GM19351 (cell line): Measurements from ENCODE around the gene AK5.

ENCODE experiments used
- ATAC-seq: cut with Tn5 transposase; IDR thresholded peaks from one replicate; pipeline ENCODE4 v1.9.1; 2021; ENCODE audit warnings: mild to moderate bottlenecking, moderate library complexity; ENCODE audit not compliant: unreplicated experiment

AK5 gene, protein sequence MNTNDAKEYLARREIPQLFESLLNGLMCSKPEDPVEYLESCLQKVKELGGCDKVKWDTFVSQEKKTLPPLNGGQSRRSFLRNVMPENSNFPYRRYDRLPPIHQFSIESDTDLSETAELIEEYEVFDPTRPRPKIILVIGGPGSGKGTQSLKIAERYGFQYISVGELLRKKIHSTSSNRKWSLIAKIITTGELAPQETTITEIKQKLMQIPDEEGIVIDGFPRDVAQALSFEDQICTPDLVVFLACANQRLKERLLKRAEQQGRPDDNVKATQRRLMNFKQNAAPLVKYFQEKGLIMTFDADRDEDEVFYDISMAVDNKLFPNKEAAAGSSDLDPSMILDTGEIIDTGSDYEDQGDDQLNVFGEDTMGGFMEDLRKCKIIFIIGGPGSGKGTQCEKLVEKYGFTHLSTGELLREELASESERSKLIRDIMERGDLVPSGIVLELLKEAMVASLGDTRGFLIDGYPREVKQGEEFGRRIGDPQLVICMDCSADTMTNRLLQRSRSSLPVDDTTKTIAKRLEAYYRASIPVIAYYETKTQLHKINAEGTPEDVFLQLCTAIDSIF

GRCh38 chr1:77281491-77282186 is at the start of gene AK5:
Gene AK5 (plus strand): TSS chr1:77282019. CDS start chr1:77282314, 295 bp downstream.
- ATAC-seq: peak; percentile 45

DNA sequence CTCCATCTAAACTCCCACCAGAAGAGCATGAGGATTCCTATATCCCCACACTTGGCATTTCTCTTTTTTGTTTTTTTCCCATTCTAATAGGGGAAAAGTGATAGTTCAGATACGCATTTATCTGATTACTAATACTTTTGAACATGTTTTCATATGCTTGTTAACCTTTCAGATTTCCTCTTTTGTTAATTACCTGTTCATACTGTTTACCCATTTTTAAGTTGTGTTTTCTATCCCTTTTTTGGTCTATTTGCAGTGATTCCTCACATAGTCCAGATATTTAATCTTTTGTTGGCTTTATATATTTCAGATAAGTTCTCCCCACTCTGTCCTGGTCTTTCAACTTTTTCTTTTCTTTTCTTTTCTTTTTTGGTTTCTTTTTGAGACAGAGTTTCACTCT is 49.0 kb upstream of the AK5 start:
- ATAC-seq: no peak

DNA sequence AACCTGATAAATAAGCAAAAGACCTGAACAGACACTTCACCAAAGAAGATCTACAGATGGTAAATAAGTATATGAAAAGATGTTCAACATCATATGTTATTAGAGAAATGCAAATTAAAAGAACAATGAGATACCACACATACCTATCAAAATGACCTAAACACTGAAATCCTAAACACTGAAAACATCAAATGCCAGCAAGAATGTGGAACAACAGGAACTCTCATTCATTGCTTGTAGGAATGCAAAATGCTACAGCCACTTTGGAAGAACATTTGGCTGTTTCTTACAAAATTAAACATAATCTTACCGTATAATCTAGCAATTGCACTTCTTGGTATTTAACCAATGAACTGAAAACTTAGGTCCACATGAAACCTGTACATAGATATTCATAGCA is 47.7 kb upstream of the AK5 start:
- no peak for ATAC-seq

- ATAC-seq: no peak
Observed at GRCh38 chr1:77234943-77235342, 46.9 kb upstream of the AK5 start.

DNA sequence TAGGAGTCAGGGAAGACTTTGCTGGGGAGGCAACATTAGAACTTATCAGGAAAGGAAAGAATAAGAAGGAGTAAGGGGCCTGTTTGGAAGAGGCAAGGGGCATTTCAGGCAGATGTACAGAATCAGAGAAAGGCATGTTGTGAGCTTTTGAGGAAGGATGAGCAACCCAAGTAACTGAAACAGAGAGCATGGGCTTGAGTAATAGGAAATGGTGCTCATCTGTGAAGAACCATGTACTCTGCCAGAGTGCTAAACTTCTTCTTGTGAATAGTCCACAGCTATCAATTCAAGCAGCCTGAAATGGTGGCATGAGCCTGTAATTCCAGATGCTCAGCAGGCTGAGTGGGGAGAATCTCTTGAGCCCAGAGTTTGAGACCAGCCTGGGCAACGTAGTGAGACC is 43.4 kb upstream of the AK5 start:
- ATAC-seq: no peak

DNA sequence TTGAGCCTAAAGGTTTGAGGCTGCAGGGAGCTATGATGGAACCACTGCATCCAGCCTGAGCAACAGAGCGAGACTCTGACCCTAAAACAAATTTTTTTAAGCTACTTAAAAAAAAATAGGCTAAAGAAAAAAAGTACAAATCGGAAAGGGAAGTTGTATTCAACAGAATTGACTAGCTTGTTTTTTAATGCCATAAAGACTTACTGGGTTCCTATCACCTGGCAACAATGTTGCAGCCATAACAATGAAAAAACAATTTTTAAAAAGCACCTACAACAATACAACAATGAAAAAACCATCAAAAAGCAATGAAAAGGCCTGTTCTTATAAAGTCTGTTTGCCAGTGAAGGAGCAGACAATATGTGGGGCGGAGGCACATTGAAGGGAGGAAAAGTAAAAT is 42.5 kb upstream of the AK5 start:
- no peak for ATAC-seq

DNA sequence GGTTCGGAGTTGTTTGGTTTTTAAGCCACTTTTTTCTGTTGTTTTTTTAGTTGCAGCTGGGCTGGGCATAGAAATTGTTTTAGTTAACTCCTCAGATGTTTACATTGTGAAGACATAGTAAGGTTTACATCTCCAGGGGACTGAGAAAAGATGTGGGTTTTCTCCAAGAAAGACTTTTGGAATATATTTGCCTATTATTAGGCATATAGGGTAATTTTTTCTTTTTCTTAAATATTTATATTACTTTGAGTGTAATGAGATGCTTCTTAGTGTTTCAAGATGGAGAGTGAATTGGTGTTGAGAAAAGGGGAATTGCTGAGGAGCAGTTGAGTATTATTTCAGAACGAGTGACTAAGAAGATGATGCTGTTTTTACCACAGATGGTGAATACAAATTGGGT is 36.0 kb upstream of the AK5 start:
- no peak for ATAC-seq

DNA sequence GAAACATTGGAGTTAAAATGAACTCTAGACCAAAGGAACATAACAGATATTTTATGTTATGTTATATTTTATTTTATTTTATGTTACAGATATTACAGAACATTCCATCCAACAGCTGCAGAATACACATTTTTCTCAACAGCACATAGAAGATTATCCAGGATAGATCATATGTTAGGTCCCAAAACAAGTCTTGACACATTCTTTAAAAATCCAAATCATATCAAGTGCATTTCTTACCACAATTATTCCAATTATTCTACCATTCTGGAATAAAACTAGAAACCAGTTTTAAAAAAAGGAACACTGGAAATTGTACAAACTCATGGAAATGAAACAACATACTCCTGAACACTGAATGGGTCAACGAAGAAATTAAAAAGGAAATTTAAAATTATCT is 31.7 kb upstream of the AK5 start:
- no peak for ATAC-seq

DNA sequence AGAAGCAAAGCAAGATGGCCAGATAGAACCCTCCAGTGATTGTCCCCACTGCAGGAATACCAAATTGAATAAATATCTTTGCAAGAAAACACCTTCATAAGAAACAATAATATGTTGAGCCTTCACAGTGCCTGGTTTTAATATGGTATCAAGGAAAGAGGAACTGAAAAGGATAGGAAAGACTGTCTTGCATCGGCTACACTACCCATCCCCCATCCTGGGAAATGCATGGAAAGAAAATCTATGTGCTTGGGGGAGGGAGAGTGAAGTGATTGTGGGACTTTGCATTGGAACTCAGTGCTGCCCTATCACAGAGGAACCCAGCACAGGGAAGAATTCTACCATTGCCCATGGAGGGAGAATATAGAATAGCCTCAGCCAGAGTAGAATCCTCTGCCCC is 28.6 kb upstream of the AK5 start:
- ATAC-seq: no peak

- ATAC-seq: no peak
Observed at GRCh38 chr1:77263708-77264107, 18.1 kb upstream of the AK5 start.

- ATAC-seq: no peak
Observed at GRCh38 chr1:77265180-77265579, 16.6 kb upstream of the AK5 start.

DNA sequence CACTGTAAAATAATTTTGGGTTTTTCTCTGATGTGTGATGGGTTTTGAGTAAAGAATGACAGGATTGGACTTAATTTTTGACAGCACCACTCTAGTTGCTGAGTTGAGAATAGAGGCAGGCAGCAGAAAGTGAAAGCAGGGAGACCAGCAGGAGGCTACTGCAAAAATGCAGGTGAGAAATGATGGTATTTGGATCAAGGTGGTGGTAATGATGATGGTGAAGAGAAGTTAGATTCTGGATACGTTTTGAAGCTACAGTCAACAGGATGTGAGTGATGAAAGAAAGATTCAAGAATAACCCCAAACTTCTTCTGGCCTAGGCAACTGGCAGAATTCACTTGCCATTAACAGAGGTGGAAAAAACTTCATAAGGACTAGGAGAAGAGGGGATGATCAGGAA is 14.8 kb upstream of the AK5 start:
- ATAC-seq: no peak

DNA sequence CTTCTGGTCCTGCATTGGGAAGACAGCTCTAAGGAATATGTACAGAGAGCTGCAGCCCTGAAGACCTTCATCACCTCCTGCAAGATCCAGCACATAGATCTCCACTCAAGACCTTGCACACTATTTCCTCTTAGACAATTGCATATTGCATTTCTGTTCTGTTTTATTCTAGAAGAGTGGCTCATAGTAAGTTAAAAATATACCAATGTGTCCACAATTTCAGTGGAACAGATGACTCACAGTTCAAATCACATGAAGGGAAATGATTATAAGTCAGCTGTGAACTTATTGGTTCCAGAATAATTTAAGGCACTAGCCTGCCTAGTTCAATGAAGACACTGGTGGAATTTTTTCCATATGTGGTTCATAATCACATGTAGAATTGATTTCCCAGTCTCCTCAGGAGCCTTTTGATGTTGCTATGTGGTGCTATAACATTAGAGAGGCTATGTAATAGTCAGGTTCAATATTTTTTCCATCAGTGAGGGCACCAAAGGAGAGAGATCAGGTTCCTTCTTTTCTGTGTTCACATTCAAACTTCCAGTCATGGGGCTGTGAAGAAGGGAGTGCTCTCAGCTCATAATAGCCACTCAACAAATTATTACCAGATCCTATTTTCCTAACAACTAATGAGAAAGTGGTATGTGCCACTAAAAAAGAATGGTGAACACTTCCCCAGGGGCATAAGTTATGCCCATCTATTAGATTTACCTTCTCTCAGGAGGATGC is 9.8 kb upstream of the AK5 start:
- no peak for ATAC-seq

GRCh38 chr1:77273891-77274290 is 7.9 kb upstream of the AK5 start:
- ATAC-seq: no peak

DNA sequence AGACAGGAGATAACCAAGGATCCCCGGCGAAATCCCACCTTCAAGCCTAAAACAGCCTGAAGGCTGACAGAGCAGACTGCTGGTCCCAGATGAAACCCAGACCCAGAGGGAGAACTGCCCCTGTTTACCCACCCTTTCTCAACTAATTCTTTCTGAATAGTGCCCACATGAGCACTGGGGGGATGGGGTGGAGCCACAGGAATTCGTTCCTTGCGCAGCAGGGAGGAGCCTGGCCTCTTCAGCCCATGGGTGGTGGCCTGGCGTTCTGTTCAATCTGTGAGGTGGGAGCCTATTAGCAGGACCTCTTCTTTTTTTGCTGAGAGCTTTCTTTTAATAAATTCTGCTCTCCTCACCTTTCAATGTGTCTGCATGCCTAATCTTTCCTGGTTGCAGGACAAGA is 6.6 kb upstream of the AK5 start:
- no peak for ATAC-seq

GRCh38 chr1:77276941-77277340 is 4.9 kb upstream of the AK5 start:
- ATAC-seq: no peak

GRCh38 chr1:77279929-77280328 is 1.9 kb upstream of the AK5 start:
- ATAC-seq: no peak

- no peak for ATAC-seq
Observed at GRCh38 chr1:77280962-77281361, 857 bp upstream of the AK5 start.

- peak; percentile 30 for ATAC-seq
Observed at GRCh38 chr1:77282187-77282865, 507 bp downstream of the AK5 start.

DNA sequence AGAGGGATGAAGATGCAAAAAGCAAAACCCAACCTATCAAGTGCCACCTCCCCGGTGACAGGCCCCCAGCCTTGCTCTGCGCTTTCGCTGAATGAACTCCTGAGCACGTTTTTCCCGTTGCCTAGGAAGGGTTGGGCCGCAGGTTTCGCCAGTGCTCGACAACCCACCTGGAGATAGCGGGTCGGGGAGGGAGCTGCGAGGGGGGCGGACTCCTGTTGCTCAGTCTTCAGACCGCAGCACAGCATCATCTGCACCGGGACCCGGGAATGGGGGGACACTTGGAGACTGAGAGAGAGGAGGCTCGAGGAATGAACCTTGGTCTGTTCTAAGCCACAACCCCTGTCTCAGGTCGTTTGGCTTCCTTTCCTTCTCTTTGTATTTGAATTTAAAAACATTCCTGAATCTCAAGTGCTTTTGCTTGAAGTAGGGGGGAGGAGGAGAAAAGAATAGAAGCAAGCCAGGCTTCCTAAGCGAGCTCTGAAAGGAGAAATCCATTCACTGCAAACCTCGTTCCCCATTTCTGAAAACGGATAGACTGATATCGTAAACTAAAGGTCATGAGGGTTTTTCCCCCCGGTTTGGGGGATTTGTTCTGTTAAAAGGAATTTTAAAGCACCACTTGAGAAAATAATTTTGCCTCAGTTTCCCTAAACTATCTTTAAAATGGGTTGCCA is 1.2 kb downstream of the AK5 start:
- ATAC-seq: no peak
